Glutamatergic neuron (in vitro differentiated cells): ENCODE results near the gene PTOV1. TPM values are rescaled to one million over a fixed set of nuclear protein-coding genes. Genes with fewer than 3 reads are reported as not detected.
A peak's percentile ranks its signal among the peaks of the same experiment; 100 is the strongest.

Experiments
- DNase-seq: peaks from one replicate; pipeline ENCODE4 v3.0.0; 2022
- H3K27ac Mint-ChIP-seq: one replicate; pipeline ENCODE4 v1.8.0; 2020; ENCODE audit warnings: mild to moderate bottlenecking, mixed read lengths, inconsistent platforms; ENCODE audit not compliant: unreplicated experiment
- H3K27me3 Mint-ChIP-seq: one replicate; pipeline ENCODE4 v1.8.0; 2020; ENCODE audit warnings: mild to moderate bottlenecking, moderate library complexity, mixed read lengths, inconsistent platforms; ENCODE audit not compliant: unreplicated experiment
- H3K36me3 Mint-ChIP-seq: one replicate; pipeline ENCODE4 v1.8.0; 2020; ENCODE audit warnings: mild to moderate bottlenecking, mixed read lengths, inconsistent platforms; ENCODE audit not compliant: unreplicated experiment
- H3K4me1 Mint-ChIP-seq: one replicate; pipeline ENCODE4 v1.8.0; 2020; ENCODE audit warnings: mild to moderate bottlenecking, low read depth, mixed read lengths, inconsistent platforms; ENCODE audit not compliant: unreplicated experiment
- H3K4me3 Mint-ChIP-seq: one replicate; pipeline ENCODE4 v1.8.0; 2020; ENCODE audit warnings: mild to moderate bottlenecking, mixed read lengths, inconsistent platforms; ENCODE audit not compliant: unreplicated experiment
- H3K9me3 Mint-ChIP-seq: one replicate; pipeline ENCODE4 v1.8.0; 2020; ENCODE audit warnings: mild to moderate bottlenecking, moderate library complexity, mixed read lengths, inconsistent platforms; ENCODE audit not compliant: unreplicated experiment
- total RNA-seq: library from RNA; stranded (reverse); fragmentation: NEBNext Ultra II Directional; extraction: Animal tissue kit (Norgen Biotek cat#: 25700); gene quantifications from one replicate; pipeline ENCODE4 v1.2.1, GENCODE V29; 2021; ENCODE audit not compliant: unreplicated experiment
- TF ChIP-seq, protein P1 (sequence below): fragments of 200-600 bp; sonication (generic); IDR thresholded peaks from one replicate; pipeline ENCODE4 v1.5.0; 2021; ENCODE audit not compliant: partially characterized antibody, unreplicated experiment

The PTOV1 gene
- total RNA-seq, 1 donor from 2014 or later, result 342 TPM

DNA sequence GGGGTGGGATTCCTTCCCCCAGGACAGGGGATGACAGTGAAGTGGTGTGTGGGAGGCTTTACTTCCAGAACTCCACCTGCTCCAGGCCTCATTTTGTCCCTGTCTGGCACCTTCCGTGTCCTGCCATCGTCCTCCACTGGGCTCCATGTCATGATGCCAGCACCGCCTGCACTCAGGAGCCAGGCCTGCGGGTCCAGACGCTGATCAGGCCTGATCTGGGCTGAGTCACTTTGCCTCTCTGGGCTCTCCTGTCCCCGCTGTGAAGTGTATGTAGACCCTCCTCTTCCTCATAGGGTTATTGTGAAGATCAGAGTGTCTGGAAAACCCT, 47.5 kb upstream of the PTOV1 start:
- TF ChIP-seq, protein P1, sequence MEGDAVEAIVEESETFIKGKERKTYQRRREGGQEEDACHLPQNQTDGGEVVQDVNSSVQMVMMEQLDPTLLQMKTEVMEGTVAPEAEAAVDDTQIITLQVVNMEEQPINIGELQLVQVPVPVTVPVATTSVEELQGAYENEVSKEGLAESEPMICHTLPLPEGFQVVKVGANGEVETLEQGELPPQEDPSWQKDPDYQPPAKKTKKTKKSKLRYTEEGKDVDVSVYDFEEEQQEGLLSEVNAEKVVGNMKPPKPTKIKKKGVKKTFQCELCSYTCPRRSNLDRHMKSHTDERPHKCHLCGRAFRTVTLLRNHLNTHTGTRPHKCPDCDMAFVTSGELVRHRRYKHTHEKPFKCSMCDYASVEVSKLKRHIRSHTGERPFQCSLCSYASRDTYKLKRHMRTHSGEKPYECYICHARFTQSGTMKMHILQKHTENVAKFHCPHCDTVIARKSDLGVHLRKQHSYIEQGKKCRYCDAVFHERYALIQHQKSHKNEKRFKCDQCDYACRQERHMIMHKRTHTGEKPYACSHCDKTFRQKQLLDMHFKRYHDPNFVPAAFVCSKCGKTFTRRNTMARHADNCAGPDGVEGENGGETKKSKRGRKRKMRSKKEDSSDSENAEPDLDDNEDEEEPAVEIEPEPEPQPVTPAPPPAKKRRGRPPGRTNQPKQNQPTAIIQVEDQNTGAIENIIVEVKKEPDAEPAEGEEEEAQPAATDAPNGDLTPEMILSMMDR, result no peak
- H3K27ac Mint-ChIP-seq, result no peak overlapping the region
- no peak for DNase-seq
- peaks cover 7% of the 10 kb centered on the region for H3K9me3 Mint-ChIP-seq
- H3K36me3 Mint-ChIP-seq, result peaks cover 4% of the 10 kb centered on the region
- H3K27me3 Mint-ChIP-seq, result peaks cover 4% of the 10 kb centered on the region
- H3K4me1 Mint-ChIP-seq, result peaks cover 5% of the 10 kb centered on the region
- H3K4me3 Mint-ChIP-seq, result peak overlapping the region; percentile 20

DNA sequence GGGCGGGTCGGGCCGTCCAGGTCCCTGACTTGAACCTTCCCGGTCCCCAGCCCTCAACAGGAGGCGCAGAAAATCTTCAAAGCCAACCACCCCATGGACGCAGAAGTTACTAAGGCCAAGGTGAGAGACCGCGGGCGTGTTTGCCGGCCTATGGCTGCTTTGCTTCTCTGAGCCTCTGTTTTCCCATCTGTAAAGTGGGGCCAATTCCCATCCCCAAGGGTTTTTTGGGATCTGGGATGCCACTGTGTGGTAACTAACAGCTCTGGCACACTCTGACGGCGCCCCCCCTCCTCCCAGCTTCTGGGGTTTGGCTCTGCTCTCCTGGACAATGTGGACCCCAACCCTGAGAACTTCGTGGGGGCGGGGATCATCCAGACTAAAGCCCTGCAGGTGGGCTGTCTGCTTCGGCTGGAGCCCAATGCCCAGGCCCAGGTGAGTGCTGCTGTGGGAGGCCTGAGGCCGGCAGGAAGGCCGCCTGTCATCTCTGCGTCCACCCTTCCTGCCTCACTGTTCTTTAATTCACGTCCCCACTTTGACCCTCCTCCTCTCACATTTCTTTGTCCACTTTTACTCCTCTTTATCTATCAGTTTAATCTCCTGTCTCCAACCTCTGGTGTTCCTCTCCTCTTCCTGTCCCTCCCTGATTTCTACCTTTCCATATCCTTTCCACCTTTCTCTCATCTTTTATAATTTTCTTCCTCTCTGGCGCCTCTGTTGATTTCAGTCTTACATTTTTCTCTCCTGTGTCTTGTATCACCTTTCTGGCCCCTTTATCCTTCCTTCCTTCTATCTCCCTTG, 44.9 kb upstream of the PTOV1 start:
- H3K4me1 Mint-ChIP-seq, result peaks cover 9% of the 10 kb centered on the region
- TF ChIP-seq, protein P1, result no peak
- H3K9me3 Mint-ChIP-seq, result peaks cover 9% of the 10 kb centered on the region
- peak overlapping the region; percentile 30 for H3K4me3 Mint-ChIP-seq
- DNase-seq, result no peak
- H3K36me3 Mint-ChIP-seq, result peaks cover 4% of the 10 kb centered on the region
- peaks cover 4% of the 10 kb centered on the region for H3K27me3 Mint-ChIP-seq
- H3K27ac Mint-ChIP-seq, result peak overlapping the region; percentile 19

DNA sequence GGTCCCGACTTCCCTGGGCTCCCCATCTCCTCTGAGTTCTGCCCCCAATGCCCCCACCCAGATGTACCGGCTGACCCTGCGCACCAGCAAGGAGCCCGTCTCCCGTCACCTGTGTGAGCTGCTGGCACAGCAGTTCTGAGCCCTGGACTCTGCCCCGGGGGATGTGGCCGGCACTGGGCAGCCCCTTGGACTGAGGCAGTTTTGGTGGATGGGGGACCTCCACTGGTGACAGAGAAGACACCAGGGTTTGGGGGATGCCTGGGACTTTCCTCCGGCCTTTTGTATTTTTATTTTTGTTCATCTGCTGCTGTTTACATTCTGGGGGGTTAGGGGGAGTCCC, 44.4 kb upstream of the PTOV1 start:
- DNase-seq, result no peak
- Mint-ChIP-seq H3K36me3 (peaks cover 4% of the 10 kb centered on the region), H3K27me3 (peaks cover 5% of the 10 kb centered on the region), H3K4me1 (peaks cover 9% of the 10 kb centered on the region), H3K9me3 (peaks cover 9% of the 10 kb centered on the region), H3K4me3 (no peak overlapping the region), H3K27ac (no peak overlapping the region)
- TF ChIP-seq, protein P1, result no peak

DNA sequence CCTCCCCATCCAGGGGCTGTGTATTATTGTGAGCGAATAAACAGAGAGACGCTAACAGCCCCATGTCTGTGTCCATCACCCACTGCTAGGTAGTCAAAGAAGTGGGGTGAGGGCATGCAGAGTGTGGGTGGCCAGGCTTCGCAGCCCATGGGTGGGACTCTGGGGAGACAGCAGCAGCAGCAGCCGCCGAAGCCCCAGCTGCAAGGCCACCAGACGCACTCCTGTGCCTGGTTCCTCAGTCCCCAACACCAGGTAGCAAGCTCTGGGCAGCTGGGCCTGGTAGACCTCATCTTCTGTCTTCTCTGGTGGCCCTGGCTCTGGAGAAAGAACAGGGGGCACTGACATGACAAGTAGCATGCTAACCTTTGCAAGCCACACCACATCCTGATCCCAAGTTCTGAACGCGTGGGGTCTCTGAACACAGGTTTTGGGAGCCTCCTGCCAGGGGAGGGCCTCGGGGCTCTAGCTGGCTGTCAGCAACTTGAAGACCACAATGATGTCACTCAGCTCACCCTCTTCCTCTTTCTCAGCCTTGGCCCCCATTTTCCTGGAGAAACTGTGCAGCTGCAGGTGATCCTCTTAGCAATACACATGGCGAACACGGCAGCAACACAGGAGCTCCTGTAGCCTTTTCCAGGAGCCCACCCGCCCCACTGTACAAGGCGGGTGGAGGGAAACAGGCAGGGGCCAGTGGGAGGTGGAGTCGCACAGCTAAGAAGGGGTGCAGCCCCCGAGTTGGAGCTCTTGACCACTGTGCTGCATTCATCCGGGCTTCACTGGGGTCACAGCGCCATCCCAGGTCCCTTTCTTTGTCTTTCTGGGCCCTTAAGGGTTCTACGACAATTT, 43.7 kb upstream of the PTOV1 start:
- Mint-ChIP-seq H3K4me1 (peaks cover 9% of the 10 kb centered on the region), H3K4me3 (no peak overlapping the region), H3K9me3 (peaks cover 9% of the 10 kb centered on the region), H3K27me3 (peaks cover 5% of the 10 kb centered on the region), H3K36me3 (peaks cover 4% of the 10 kb centered on the region), H3K27ac (no peak overlapping the region)
- DNase-seq, result no peak
- TF ChIP-seq, protein P1, result no peak
